GM10847 (cell line): ENCODE measurements around the gene BSN.

ENCODE experiments used
- POLR2A ChIP-seq: IDR thresholded peaks from 2 replicates; pipeline ENCODE4 v1.6.1; 2011; ENCODE audit not compliant: insufficient read length; ENCODE audit errors: extremely low read depth

Gene BSN

GRCh38 chr3:49650177-49650576 lies 95.9 kb downstream of the BSN start:
- no peak for TF ChIP-seq POLR2A

- no peak for TF ChIP-seq POLR2A
These were observed 96.4 kb downstream of the BSN start for GRCh38 chr3:49650637-49651036.

GRCh38 chr3:49652218-49652902 lies 98.1 kb downstream of the BSN start:
- TF ChIP-seq POLR2A: no peak

DNA sequence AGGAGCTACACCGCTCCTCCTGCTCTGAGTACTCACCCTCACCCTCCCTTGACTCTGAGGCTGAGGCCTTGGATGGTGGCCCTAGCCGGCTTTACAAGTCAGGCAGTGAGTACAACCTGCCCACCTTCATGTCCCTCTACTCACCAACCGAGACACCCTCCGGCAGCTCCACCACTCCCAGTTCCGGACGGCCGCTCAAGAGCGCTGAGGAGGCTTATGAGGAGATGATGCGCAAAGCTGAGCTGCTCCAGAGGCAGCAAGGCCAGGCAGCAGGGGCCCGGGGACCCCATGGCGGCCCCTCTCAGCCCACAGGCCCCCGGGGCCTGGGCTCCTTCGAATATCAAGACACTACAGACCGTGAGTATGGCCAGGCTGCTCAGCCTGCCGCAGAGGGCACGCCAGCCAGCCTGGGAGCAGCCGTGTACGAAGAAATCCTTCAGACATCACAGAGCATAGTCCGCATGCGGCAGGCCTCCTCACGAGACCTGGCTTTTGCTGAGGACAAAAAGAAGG lies 98.7 kb downstream of the BSN start:
- TF ChIP-seq POLR2A: no peak

DNA sequence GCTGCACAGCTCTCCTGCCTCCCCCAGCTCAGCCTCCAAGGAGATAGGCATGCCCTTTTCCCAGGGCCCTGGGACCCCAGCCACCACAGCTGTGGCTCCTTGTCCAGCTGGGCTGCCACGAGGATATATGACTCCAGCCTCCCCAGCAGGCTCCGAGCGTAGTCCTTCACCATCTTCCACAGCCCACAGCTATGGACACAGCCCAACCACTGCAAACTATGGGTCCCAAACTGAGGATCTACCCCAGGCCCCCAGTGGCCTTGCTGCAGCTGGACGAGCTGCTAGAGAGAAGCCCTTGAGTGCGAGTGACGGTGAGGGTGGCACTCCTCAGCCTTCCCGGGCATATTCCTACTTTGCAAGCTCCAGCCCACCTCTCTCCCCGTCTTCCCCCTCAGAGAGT lies 99.3 kb downstream of the BSN start:
- TF ChIP-seq POLR2A: no peak

DNA sequence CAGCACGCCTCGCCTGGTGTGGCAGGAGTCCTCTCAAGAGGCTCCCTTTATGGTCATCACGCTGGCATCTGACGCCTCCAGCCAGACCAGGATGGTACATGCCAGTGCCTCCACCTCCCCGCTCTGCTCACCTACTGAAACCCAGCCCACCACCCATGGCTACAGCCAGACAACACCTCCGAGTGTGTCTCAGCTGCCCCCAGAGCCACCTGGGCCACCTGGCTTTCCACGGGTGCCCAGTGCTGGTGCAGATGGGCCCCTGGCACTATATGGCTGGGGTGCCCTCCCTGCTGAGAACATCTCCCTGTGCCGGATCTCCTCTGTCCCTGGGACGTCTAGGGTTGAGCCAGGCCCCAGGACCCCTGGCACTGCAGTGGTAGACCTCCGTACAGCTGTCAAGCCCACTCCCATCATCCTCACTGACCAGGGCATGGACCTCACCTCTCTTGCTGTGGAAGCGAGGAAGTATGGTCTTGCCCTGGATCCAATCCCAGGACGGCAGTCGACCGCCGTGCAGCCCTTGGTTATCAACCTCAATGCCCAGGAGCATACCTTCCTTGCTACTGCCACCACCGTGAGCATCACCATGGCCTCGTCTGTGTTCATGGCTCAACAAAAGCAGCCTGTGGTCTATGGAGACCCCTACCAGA lies 100.0 kb downstream of the BSN start:
- TF ChIP-seq POLR2A: no peak

DNA sequence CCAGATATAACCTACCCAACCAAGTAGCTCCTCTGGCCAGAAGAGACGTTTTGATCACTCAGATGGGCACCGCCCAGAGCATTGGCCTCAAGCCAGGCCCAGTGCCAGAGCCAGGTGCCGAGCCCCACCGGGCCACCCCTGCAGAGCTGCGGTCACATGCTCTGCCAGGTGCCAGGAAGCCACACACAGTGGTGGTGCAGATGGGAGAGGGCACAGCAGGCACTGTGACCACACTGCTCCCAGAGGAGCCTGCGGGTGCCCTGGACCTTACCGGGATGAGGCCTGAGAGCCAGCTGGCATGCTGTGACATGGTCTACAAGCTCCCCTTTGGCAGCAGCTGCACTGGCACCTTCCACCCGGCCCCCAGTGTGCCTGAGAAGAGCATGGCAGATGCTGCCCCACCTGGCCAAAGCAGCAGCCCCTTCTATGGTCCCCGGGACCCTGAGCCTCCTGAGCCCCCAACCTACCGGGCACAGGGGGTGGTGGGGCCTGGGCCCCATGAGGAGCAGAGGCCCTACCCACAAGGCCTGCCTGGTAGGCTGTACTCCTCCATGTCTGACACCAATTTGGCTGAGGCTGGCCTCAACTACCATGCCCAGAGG lies 100.8 kb downstream of the BSN start:
- TF ChIP-seq POLR2A: no peak

DNA sequence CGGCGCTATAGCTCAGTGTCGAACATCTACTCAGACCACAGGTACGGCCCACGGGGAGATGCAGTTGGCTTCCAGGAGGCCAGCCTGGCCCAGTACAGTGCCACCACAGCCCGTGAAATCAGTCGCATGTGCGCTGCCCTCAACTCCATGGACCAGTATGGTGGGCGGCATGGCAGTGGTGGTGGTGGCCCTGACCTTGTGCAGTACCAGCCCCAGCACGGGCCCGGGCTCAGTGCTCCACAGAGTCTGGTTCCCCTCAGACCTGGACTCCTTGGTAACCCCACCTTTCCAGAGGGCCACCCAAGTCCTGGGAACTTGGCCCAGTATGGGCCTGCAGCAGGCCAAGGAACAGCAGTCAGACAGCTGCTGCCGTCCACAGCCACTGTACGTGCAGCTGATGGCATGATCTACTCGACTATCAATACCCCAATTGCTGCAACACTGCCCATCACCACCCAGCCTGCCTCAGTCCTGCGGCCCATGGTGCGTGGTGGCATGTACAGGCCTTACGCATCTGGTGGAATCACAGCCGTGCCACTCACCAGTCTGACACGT lies 101.5 kb downstream of the BSN start:
- TF ChIP-seq POLR2A: no peak

- TF ChIP-seq POLR2A: no peak
These were observed 102.3 kb downstream of the BSN start for GRCh38 chr3:49656541-49657112.

DNA sequence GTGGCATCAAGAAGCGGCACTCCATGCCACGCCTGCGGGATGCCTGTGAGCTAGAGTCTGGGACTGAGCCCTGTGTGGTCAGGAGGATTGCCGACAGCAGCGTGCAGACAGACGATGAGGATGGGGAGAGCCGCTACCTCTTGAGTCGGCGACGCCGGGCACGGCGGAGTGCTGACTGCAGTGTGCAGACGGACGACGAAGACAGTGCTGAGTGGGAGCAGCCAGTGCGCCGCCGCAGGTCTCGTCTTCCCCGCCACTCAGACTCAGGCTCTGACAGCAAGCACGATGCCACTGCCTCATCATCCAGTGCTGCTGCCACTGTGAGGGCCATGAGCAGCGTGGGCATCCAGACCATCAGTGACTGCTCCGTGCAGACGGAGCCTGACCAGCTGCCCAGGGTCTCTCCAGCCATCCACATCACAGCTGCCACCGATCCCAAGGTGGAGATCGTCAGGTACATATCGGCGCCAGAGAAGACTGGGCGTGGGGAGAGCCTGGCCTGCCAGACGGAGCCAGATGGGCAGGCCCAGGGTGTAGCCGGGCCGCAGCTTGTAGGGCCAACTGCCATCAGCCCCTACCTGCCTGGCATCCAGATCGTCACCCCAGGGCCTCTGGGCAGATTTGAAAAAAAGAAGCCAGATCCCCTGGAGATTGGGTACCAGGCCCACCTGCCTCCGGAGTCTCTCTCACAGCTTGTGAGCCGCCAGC lies 103.1 kb downstream of the BSN start:
- TF ChIP-seq POLR2A: no peak

- TF ChIP-seq POLR2A: no peak
These were observed 104.4 kb downstream of the BSN start for GRCh38 chr3:49658711-49659110.

- TF ChIP-seq POLR2A: no peak
These were observed 105.5 kb downstream of the BSN start for GRCh38 chr3:49659756-49660155.

DNA sequence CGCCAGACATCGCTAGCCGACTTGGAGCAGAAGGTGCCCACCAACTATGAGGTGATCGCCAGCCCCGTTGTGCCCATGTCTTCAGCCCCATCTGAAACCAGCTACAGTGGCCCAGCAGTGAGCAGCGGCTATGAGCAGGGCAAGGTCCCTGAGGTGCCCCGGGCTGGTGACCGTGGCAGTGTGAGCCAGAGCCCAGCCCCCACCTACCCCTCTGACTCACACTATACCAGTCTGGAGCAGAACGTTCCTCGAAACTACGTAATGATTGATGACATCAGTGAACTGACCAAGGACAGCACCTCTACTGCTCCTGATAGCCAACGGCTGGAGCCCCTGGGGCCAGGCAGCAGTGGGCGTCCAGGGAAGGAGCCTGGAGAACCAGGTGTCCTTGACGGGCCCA lies 107.0 kb downstream of the BSN start:
- no peak for TF ChIP-seq POLR2A

GRCh38 chr3:49662021-49662420 lies 107.7 kb downstream of the BSN start:
- TF ChIP-seq POLR2A: no peak
